Measurements from ENCODE around the gene TMC6. TPM values are rescaled to one million over a fixed set of nuclear protein-coding genes. Genes with fewer than 3 reads are reported as not detected.

The TMC6 gene
- total and polyA plus RNA-seq, 2 of the 13 experiments (the other 11 are each of a cell fraction or from before 2014, with no cell fraction given) = 48.4 to 99.1 TPM

- no peak for TF ChIP-seq NFAT5 (CRISPR knock-in tag; IDR thresholded peaks at IDR 0.05)
- peak; percentile 60; the same call in 1 of the 2 replicates for TF ChIP-seq ZNF292 (CRISPR knock-in tag; IDR thresholded peaks at IDR 0.05; ENCODE audit: borderline replicate concordance, low read depth)
- TF ChIP-seq ZNF781 (CRISPR knock-in tag; IDR thresholded peaks at IDR 0.05; ENCODE audit: borderline replicate concordance, not compliant biosample characterization) = no peak
- no peak for TF ChIP-seq HNRNPL (IDR thresholded peaks at IDR 0.05; ENCODE audit: low read depth, low read length)
- no peak for TF ChIP-seq NONO (IDR thresholded peaks at IDR 0.05)
- no peak for TF ChIP-seq NONO (CRISPR knock-in tag; conservative IDR thresholded peaks at IDR 0.05)
- TF ChIP-seq CBX1 (IDR thresholded peaks at IDR 0.05; ENCODE audit: low read depth) = no peak
- no peak for TF ChIP-seq ZNF317 (CRISPR knock-in tag; IDR thresholded peaks at IDR 0.05)
- TF ChIP-seq ZNF691 (CRISPR knock-in tag; IDR thresholded peaks at IDR 0.05; ENCODE audit: borderline replicate concordance, low read depth) = peak; percentile 67; the same call in 1 of the 2 replicates
- 0 out of 2 replicates have a peak, but pooled peaks have one; percentile 36 for TF ChIP-seq YEATS4 (CRISPR knock-in tag; IDR thresholded peaks at IDR 0.05; ENCODE audit: borderline replicate concordance)
- TF ChIP-seq ZNF549 (CRISPR knock-in tag; IDR thresholded peaks at IDR 0.05) = no peak
- no peak; the same call in 1 of the 2 replicates for TF ChIP-seq ARHGAP35 (CRISPR knock-in tag; IDR thresholded peaks at IDR 0.05; ENCODE audit: borderline replicate concordance)
- TF ChIP-seq FOXO1 (CRISPR knock-in tag; IDR thresholded peaks at IDR 0.05) = no peak
- TF ChIP-seq SMARCC2 (IDR thresholded peaks at IDR 0.05) = no peak
- TF ChIP-seq ZSCAN25 (CRISPR knock-in tag; IDR thresholded peaks at IDR 0.05) = peak; percentile 97
- TF ChIP-seq NR2F6 (IDR thresholded peaks at IDR 0.05) = peak; percentile 53; the same call in 1 of the 2 replicates
- TF ChIP-seq NR2F6 (CRISPR knock-in tag; IDR thresholded peaks at IDR 0.05) = peak; percentile 81
- TF ChIP-seq ZFP91 (CRISPR knock-in tag; IDR thresholded peaks at IDR 0.05; ENCODE audit: borderline replicate concordance) = 0 out of 2 replicates have a peak, but pooled peaks have one; percentile 11
- TF ChIP-seq CEBPB (IDR thresholded peaks at IDR 0.05; ENCODE audit: borderline replicate concordance, low read depth, low read length) = no peak
- TF ChIP-seq MNT (IDR thresholded peaks at IDR 0.05) = no peak
- peak; percentile 65 for TF ChIP-seq THAP11 (CRISPR knock-in tag; IDR thresholded peaks at IDR 0.05)
- no peak for TF ChIP-seq KLF16 (CRISPR knock-in tag; IDR thresholded peaks at IDR 0.05)
Observed at GRCh38 chr17:78130437-78131101, 2.0 kb upstream of the TMC6 start, which contains the start of gene TMC8 (continued).

Data from HepG2 (cell line).